Epidermal melanocyte (primary cell): Measurements from ENCODE around the gene FOXJ3.
"Not testable (repeated sequence)": the region's sequence is repeated elsewhere in the genome, so short reads cannot be mapped to it uniquely, and the experiment has no call there.

Experiments used
- DNase-seq: peaks from one replicate; pipeline ENCODE4 v3.0.0; 2011; ENCODE audit warnings: low spot score; ENCODE audit not compliant: insufficient read length

The FOXJ3 gene

DNA sequence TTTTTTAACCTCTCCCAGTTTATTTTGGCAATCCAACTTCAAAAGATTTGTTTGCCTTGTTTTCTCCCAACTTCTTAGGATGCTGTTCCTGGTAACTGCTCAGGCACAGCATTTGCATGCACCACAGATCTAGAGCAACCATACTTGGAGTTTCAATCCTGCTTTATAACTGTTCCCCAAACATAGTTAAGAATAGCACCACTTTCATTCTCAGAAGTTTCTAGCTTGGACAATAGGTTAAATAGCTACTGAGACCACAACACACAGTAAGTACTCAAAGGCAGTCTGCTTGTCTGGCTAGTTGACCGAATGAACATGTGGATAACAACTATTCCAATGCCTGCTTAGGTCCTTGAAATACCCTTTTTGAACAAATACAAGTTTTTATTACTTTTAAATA, 76.8 kb downstream of the FOXJ3 start:
- DNase-seq, result no peak

GRCh38 chr1:42251042-42251441, 84.0 kb downstream of the FOXJ3 start:
- DNase-seq, result no peak

- DNase-seq, result no peak
Observed at GRCh38 chr1:42250164-42250563, 84.9 kb downstream of the FOXJ3 start.

DNA sequence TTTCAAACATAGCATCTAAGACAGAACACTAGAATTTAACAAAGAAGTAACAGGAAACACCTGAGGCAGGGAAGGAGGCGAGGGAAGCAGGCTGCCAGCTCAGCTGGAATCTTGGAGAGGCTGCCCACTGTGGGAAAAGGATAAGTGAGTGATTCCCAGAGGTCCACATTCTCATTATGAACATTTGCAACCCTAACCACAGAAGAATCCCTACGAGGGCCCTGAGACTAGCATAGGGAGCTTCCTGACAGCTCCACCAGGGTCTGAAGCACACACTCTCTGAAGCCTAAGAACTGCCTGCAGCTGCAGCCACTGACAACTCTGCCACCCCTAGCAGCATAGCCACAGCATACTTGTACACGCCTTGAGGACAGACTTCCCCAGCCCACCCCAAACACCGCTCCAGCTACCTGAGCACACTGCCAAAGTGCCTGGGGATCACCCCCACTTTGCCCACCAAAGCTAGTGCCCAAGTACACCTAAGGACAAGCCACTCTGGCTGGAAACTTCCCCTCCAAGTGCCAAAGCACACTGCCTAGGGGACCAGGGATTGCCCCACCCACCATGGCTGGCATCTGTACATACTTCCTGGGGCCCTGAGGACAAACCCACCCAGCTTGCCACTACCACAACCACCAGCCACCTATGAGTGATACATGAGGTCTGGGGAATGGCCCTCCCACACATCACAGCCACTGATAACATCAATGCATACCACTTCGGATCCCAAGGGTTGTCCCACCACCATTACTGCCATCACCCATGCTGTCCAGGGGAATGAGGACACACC, 93.9 kb downstream of the FOXJ3 start:
- no peak for DNase-seq

DNA sequence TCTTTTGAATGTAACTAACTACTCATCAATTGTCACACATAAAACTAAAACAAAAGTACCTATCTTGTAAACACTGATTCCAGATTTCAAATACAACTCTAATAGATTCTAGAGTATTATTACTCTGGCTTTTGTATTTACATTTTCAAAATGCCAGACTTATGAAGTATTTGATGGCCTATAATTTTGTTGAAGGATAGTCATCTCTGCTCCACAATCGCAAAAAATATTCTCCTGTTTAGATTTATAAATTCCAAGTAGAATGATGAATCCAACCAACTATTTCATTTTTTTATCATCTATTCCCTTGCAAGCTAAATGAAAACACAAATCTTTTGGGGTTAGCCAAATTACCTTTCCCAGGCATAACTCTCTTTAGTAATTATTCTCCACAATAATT, 95.5 kb downstream of the FOXJ3 start:
- no peak for DNase-seq

DNA sequence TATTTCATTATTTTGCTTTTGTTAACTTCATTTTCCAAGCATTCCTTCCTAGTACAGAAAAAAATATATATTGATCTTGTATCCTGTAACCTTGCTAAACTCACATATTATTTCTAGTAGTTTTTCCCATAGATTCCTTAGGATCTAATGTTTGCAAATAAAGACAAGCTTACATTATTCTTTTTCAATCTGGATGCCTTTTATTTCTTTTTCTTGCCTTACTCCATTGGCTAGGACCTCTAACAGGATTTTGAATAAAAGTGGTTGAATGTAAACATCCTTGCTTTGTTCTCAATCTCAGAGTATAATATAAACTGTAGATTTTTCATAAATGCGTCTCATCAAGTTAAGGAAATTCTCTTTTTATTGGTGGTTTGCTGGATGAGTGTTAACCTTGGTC, 96.0 kb downstream of the FOXJ3 start:
- DNase-seq, result no peak

DNA sequence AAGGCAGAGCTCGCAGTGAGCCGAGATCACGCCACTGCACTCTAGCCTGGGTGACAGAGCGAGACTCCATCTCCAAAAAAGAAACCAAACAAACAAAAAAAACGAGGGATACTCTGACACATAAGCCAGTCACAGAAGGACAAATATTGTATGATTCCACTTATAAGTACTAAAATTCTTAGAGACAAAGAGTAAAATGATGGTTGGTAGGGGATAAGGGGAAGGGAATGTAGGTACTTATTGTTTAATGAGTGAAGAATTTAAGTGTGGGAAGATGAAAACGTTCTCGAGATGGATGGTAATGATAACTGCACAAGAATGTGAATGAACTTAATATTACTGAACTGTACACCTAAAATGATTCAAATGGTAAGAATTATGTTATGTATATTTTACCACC, 103.8 kb downstream of the FOXJ3 start:
- DNase-seq, result no peak

DNA sequence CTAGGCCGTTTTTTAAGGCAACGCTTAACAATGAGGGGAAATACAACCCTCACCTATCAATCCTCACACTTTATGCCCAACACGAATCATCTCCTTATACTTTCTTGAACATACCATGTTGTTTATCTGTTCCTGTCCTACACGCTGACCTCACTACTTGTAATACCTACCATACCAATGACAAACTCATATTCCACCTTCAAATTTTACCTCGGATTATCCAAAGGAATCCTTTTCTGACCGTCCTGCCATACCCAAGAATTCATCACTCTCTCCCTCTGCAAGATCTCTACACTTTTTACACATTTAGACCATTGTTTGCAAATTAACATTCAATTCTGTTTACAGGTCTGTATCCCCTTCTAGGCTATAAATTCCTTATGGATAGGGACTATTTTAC, 106.1 kb downstream of the FOXJ3 start:
- no peak for DNase-seq

GRCh38 chr1:42223036-42223435, 112.0 kb downstream of the FOXJ3 start:
- no peak for DNase-seq

DNA sequence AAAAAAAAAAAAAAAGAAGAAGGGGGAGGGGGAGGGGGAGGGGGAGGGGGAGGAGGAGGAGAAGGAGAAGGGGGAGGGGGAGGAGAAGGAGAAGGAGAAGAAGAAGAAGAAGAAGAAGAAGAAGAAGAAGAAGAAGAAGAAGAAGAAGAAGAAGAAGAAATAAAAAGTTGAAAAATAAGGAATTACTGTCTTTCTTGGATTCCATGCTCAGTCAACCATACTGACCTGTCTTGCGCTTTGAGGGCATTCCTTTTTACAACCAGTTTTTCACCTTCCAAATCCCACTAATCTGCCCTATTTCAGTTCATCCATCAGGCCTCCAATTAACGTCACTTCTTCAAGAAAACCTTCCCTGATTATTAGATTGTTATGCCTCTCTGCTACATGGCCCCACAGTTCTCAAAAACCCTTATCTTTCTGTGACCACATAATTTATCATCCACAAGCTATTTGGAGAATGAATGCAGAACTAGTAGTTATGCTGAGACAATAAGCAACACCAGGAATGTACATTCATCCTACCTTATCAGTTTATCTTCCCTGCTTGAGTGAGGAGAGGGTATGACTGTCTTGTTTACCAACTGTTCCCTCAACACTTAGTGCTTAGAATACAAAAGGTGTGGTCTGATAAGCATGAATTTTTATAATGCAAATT, 113.0 kb downstream of the FOXJ3 start:
- no peak for DNase-seq

GRCh38 chr1:42221456-42221855, 113.6 kb downstream of the FOXJ3 start:
- no peak for DNase-seq

- no peak for DNase-seq
Observed at GRCh38 chr1:42219627-42220026, 115.4 kb downstream of the FOXJ3 start.

DNA sequence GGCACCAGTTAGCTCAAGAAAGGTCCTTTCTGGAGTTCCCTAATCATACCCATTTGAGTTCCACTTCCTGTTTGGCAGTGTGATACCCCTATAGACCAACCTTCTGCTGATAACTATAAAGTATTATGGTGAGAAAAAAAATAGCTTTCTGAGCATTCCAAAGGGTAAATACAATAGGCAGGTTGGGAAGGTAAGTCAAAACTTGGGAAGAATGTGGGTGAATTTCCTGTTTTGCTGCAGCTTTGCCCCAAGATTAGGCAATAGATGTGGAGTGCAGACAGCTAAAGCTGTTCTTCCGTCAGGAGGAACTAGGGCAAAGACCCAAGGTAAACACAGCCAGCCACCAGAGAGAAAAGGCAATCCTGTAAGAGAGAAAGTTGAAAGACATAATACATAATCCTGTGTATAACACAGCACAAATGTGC, 120.6 kb downstream of the FOXJ3 start:
- no peak for DNase-seq

DNA sequence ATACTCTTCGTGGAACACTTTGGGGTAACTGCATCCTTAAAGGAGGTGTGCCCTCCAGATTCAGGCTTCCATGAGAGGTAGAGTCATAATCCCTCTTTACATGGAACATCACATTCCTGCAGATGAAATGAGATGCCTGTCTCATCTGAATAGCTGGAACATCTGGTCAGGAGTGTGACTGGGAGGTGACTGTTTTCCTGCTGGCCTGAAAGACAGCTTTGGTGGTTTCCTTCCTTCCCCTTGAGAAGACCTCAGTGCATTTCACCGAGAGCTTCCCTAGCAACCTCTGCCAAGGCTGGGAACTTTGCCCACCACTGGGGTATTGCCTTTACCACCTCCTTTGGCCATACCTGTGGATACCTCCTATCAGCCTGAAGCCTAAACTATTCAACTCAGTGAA, 123.8 kb downstream of the FOXJ3 start:
- no peak for DNase-seq

DNA sequence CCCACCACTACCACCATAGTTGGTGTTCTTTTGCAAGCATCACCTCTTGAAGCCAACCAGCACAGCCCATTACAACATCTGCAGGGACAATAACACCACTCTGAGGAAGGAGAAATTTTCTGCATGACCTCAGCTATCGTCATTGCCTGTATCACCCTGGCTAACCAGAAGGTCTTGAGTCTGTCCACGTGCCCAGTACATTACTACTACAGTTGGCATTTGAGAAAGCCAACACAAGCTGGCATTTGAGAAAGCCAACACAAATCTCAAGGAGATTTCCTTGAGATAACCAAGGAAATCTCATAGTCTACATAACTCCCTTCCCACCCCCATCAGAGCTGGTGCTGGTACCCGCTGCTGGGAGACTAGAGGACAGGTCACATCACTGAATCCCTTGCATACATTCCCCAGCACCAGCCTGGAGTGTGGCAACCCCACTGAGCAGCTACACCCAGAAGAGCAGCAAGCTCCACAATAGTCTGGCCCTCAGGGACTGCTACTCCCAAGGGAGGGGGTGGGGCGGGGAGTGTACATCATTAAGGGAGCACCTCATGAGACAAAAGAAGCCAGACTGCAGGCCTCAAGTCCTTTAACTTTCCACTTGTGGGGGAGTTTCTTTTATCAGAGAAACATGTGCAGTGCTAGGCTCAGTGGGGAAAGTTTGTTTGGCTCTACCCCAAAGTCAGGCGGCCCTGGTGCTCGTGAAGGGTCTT, 124.5 kb downstream of the FOXJ3 start:
- no peak for DNase-seq

DNA sequence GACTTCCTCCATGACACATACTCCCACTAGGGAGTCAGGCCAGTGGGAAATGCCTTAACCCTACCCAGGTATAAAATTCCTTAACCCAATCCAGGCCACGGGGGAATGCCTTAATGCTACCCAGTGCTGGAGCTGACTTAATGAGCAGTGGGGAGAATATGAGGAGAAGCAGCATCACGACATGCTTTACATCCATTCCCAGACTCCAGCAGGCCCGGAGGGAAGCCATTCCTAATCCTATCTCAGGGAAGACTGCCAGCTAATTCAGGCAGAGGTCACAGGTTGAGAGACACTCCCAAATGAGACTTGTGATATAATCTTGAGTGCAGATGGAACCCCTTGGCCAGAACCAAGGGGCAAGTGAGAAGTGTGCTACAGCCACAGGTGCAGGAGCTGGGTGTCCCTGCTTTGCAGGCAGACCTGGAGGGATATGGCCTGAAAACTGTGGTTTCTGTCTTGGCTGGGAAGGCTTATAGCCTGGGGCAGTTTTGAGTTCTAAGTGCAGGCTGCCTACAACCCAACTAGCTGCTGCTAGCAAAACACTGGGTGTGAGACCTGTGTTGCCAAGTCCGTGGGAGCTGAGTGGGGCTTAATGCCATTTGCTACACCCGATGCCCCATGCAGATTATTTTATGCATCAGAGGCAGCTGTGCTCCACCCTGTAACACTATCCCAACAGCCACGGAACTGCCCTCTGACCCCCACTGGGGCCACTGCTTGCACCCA, 125.3 kb downstream of the FOXJ3 start:
- no peak for DNase-seq

DNA sequence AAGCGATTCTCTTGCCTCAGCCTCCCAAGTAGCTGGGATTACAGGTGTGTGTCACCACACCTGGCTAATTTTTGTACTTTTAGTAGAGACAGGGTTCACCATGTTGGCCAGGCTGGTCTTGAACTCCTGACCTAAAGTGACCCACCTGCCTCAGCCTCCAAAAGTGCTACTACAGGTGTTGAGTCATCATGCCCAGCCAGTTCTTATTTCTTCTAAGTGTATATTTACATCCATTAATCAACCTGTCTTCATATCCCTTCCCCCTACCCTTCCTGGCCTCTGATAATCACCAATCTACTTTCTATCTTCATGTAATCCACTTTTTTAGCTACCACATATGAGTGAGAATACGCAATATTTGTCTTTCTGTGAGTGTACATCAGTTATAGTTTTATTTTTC, 128.1 kb downstream of the FOXJ3 start:
- not testable (repeated sequence) for DNase-seq

DNA sequence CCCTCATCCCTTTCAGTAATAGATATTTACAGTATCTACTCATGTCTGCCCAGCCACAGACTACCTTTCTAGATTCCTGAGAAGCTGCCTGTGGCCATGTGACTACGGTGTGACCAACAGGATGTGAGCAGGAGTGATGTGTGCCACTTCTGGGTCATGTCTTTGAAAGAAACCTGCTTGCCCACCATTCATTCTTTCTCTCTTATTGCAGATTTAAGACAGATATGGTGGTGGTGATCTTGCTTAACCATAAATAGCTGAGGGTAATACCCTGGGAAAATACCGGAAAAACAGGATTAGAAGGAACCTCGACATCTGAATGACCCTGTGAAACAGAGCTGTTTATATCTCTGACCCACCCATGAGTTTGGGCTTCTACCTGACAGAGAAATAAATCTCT, 128.9 kb downstream of the FOXJ3 start:
- DNase-seq, result no peak

GRCh38 chr1:42201986-42202385, 133.0 kb downstream of the FOXJ3 start:
- no peak for DNase-seq

DNA sequence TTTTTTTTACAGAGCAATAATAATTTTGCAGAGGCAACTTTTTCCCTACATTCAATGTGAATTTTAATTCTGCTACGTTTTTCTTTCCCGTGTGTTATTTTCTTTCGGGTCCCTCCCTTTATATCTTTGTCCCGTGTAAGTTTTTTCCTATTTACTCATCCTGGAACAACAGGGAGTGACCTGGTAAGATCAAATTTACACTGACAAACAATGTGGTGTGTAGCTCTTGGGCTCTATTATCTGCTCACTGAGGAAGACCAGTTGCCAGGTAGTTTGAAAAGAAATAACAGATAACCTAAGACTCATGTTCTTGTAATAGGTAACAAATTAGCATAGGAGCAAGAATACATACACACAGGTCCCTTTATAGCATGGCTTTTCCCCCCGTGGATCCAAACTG, 136.8 kb downstream of the FOXJ3 start:
- DNase-seq, result no peak

GRCh38 chr1:42195841-42196240, 139.2 kb downstream of the FOXJ3 start:
- DNase-seq, result no peak

DNA sequence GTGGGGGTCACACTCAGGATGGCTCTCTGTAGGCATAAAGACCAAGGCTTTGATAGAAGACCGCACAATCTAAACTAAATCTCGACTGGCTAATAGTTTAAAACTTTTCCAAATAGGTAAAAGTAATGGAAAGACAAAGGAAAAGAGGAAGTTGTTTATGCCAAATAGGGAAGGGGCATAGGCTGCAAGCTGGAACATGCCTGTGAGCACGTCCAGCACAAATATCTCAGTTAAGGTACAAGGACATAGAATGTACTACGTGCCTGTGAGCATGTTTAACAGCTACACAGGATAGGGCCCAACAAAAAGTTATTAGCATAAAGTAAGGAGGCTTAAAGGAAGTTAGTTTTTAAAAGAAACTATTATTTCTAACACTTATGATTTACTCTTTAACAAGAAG, 142.9 kb downstream of the FOXJ3 start:
- no peak for DNase-seq
